A549 (cell line): Measurements from ENCODE around the gene TNPO3. TPM values are rescaled to one million over a fixed set of nuclear protein-coding genes. Genes with fewer than 3 reads are reported as not detected.

Experiments used
- ATAC-seq, 2 experiments: fragments of 200-7000 bp in 1 of 2; fragments of >200 bp in 1 of 2; cut with Nextera tagmentation in 1 of 2; cut with Tn5 transposase in 1 of 2; 3 replicates each; pipeline versions ENCODE4 v1.8.0 to v1.9.1; 2018 to 2020; ENCODE audit warnings: mild to moderate bottlenecking in 1 of 2, moderate library complexity in 1 of 2
- CTCF ChIA-PET: fragments of 300-600 bp; sonication (Branson Sonifier 250); formaldehyde crosslinking; extraction: SDS; loops from one replicate; lab custom pipeline; 2021; ENCODE audit warnings: antibody characterized with exemption, inconsistent platforms; lab: Yijun Ruan, JAX
- POLR2A ChIA-PET: fragments of 350-600 bp; formaldehyde crosslinking; extraction: SDS; loops from one replicate; lab custom pipeline; 2021; ENCODE audit warnings: antibody characterized with exemption, inconsistent platforms; lab: Yijun Ruan, JAX
- DNase-seq, 2 experiments: peaks; one replicate each; pipeline versions ENCODE4 v3.0.0 to v3.0.0-alpha.2; 2011 to 2016; ENCODE audit warnings: low read depth in 1 of 2, low spot score in 1 of 2
- FAIRE-seq: peaks from 2 replicates; lab custom pipeline; 2011; peaks lifted over from hg19 to GRCh38; lab: Jason Lieb, UNC
- H3K27ac ChIP-seq, 2 experiments: fragments of >200 bp; sonication (Bioruptor Twin); formaldehyde crosslinking; 3 replicates each; pipeline ENCODE4 v1.5.1; 2016 to 2017
- H3K4me1 ChIP-seq: fragments of >200 bp; sonication (Bioruptor Twin); formaldehyde crosslinking; 3 replicates; pipeline ENCODE4 v1.6.1; 2016
- H3K4me2 ChIP-seq: fragments of >200 bp; sonication (Bioruptor Twin); formaldehyde crosslinking; 3 replicates; pipeline ENCODE4 v1.6.1; 2016
- H3K4me3 ChIP-seq: fragments of >200 bp; sonication (Bioruptor Twin); formaldehyde crosslinking; 3 replicates; pipeline ENCODE4 v1.5.1; 2016
- H3K9me3 ChIP-seq: fragments of >200 bp; sonication (Bioruptor Twin); formaldehyde crosslinking; 3 replicates; pipeline ENCODE4 v1.6.1; 2016
- BHLHE40 ChIP-seq: IDR thresholded peaks from 2 replicates; pipeline ENCODE4 v1.6.1; 2012; ENCODE audit warnings: low read depth, low read length, inconsistent platforms
- CBX8 ChIP-seq: fragments of 200-600 bp; sonication (generic); IDR thresholded peaks from 2 replicates; pipeline ENCODE4 v1.6.1; 2016
- EHF ChIP-seq: fragments of 250-450 bp; sonication (Bioruptor Pico); IDR thresholded peaks from 2 replicates; pipeline ENCODE4 v1.5.0; 2020; ENCODE audit warnings: mild to moderate bottlenecking
- EHMT2 ChIP-seq: fragments of 200-600 bp; sonication (generic); IDR thresholded peaks from 2 replicates; pipeline ENCODE4 v1.6.1; 2016; ENCODE audit warnings: antibody characterized with exemption, low read depth, mild to moderate bottlenecking, moderate library complexity
- ELK1 ChIP-seq: fragments of 150-350 bp; IDR thresholded peaks from 2 replicates; pipeline ENCODE4 v1.6.1; 2014; ENCODE audit warnings: low read depth, mild to moderate bottlenecking, low read length
- EP300 ChIP-seq, 2 experiments: fragments of >200 bp; sonication (Bioruptor Twin); formaldehyde crosslinking; IDR thresholded peaks; 2 replicates in 1 of 2; 3 replicates in 1 of 2; pipeline ENCODE4 v1.6.1; 2016 to 2017
- ESRRA ChIP-seq: fragments of 150-350 bp; IDR thresholded peaks from 2 replicates; pipeline ENCODE4 v1.6.1; 2014; ENCODE audit warnings: mild to moderate bottlenecking, low read length, borderline replicate concordance
- GATA3 ChIP-seq: IDR thresholded peaks from 2 replicates; pipeline ENCODE4 v1.6.1; 2012; ENCODE audit warnings: borderline replicate concordance
- HDAC2 ChIP-seq: fragments of 200-600 bp; sonication (generic); IDR thresholded peaks from 2 replicates; pipeline ENCODE4 v1.6.1; 2016
- HEYL ChIP-seq: fragments of 250-450 bp; sonication (Bioruptor Pico); IDR thresholded peaks from 2 replicates; pipeline ENCODE4 v1.8.0; 2021; ENCODE audit warnings: mild to moderate bottlenecking, moderate library complexity
- HMGXB4 ChIP-seq: fragments of 250-450 bp; sonication (Bioruptor Pico); IDR thresholded peaks from 2 replicates; pipeline ENCODE4 v1.5.0; 2021; ENCODE audit warnings: mild to moderate bottlenecking, moderate library complexity, borderline replicate concordance
- JUNB ChIP-seq: fragments of >200 bp; sonication (Bioruptor Twin); formaldehyde crosslinking; IDR thresholded peaks from 2 replicates; pipeline ENCODE4 v1.6.1; 2016
- NFE2L2 ChIP-seq: fragments of 150-350 bp; conservative IDR thresholded peaks from 2 replicates; pipeline ENCODE4 v1.6.1; 2014; ENCODE audit warnings: low read length
- NR3C1 ChIP-seq: fragments of >200 bp; sonication (Bioruptor Twin); formaldehyde crosslinking; IDR thresholded peaks from 3 replicates; pipeline ENCODE4 v1.6.1; 2017
- PHF8 ChIP-seq: fragments of 200-600 bp; sonication (generic); IDR thresholded peaks from 2 replicates; pipeline ENCODE4 v1.6.1; 2016; ENCODE audit warnings: low read depth, mild to moderate bottlenecking, antibody characterized with exemption, moderate library complexity, borderline replicate concordance
- POLR2A ChIP-seq: IDR thresholded peaks from 2 replicates; pipeline ENCODE4 v1.6.1; 2012; ENCODE audit warnings: mild to moderate bottlenecking, low read length
- POLR2AphosphoS2 ChIP-seq: conservative IDR thresholded peaks from 2 replicates; pipeline ENCODE4 v1.6.1; 2012; ENCODE audit warnings: low read length, improper control_type of control experiment, inconsistent platforms
- RCOR1 ChIP-seq: fragments of 150-350 bp; IDR thresholded peaks from 2 replicates; pipeline ENCODE4 v1.6.1; 2014; ENCODE audit warnings: antibody characterized with exemption, low read length, low read depth
- TP53 ChIP-seq: fragments of 250-450 bp; sonication (Bioruptor Pico); IDR thresholded peaks from 2 replicates; pipeline ENCODE4 v1.5.0; 2021; ENCODE audit warnings: mild to moderate bottlenecking, moderate library complexity
- ZC3H11A ChIP-seq: fragments of 450-650 bp; IDR thresholded peaks from 2 replicates; pipeline ENCODE4 v1.6.1; 2014; ENCODE audit warnings: antibody characterized with exemption, mild to moderate bottlenecking
- ZFP36 ChIP-seq: fragments of 450-650 bp; IDR thresholded peaks from 2 replicates; pipeline ENCODE4 v1.6.1; 2014; ENCODE audit warnings: borderline replicate concordance; ENCODE audit not compliant: partially characterized antibody
- ZNF302 ChIP-seq: fragments of 250-450 bp; sonication (Bioruptor Pico); IDR thresholded peaks from 2 replicates; pipeline ENCODE4 v1.9.0; 2021; ENCODE audit warnings: inconsistent platforms, mild to moderate bottlenecking, moderate library complexity
- WGBS: methylation state at CpG from one replicate; pipeline ENCODE4 v1.1.6; 2017; ENCODE audit errors: missing lambda C conversion rate; 5-methylcytosine and 5-hydroxymethylcytosine counted together
- polyA plus RNA-seq, 4 experiments: library from polyadenylated mRNA; depleted of rRNA in 3 of 4; stranded (reverse); fragments of >200 nt; fragmentation: RNase III in 1 of 4; extraction: RNeasy Plus Mini Kit Qiagen cat#74134 plus additional on column Dnase treatment in 1 of 4; gene quantifications; 2 replicates in 3 of 4; 3 replicates in 1 of 4; pipeline ENCODE4 v1.2.3, GENCODE V29; 2011 to 2017
- TF ChIP-seq, protein P1 (sequence below): fragments of 450-650 bp; IDR thresholded peaks from 2 replicates; pipeline ENCODE4 v1.6.1; 2014; ENCODE audit warnings: antibody characterized with exemption
- TF ChIP-seq, protein P2 (sequence below): IDR thresholded peaks from 2 replicates; pipeline ENCODE4 v1.6.1; 2012; ENCODE audit warnings: low read depth, borderline replicate concordance

Gene TNPO3
- polyA plus RNA-seq, 2 of the 4 experiments (the other 2 are of a cell fraction), result 43.2 to 66.9 TPM

- TF ChIP-seq ZNF302 (CRISPR knock-in tag), result no peak
Observed at GRCh38 chr7:129083525-129083924, 28.6 kb upstream of the TNPO3 start (continued).

- Histone ChIP-seq H3K4me2 (no peak overlapping the region), H3K4me3 (no peak overlapping the region), H3K4me1 (no peaks in the 10 kb centered on the region), H3K27ac (no peak overlapping the region), H3K9me3 (no peaks in the 10 kb centered on the region)
- ATAC-seq, result no peak
- no peak for DNase-seq
- ChIA-PET CTCF (interaction anchor here (4.0 kb wide), 1 partner anchor 14 kb away, joined by 49 read pairs; no protein-coding TSS in a partner anchor), POLR2A (interaction anchor here (0.6 kb wide), 1 partner anchor 24 kb away, joined by 3 read pairs; the partner anchor contains the start of gene TNPO3)
- FAIRE-seq, result no peak
- 40% methylated on average over 2 of the region's 2 CpGs for WGBS
- TF ChIP-seq, protein P1, sequence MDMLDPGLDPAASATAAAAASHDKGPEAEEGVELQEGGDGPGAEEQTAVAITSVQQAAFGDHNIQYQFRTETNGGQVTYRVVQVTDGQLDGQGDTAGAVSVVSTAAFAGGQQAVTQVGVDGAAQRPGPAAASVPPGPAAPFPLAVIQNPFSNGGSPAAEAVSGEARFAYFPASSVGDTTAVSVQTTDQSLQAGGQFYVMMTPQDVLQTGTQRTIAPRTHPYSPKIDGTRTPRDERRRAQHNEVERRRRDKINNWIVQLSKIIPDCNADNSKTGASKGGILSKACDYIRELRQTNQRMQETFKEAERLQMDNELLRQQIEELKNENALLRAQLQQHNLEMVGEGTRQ, result no peak
- TF ChIP-seq BHLHE40 (no peak), HDAC2 (no peak), HEYL (CRISPR knock-in tag) (no peak), ZC3H11A (no peak), NFE2L2 (no peak), EHF (CRISPR knock-in tag) (no peak), JUNB (no peak)
Observed at GRCh38 chr7:129078455-129078854, 23.5 kb upstream of the TNPO3 start.

DNA sequence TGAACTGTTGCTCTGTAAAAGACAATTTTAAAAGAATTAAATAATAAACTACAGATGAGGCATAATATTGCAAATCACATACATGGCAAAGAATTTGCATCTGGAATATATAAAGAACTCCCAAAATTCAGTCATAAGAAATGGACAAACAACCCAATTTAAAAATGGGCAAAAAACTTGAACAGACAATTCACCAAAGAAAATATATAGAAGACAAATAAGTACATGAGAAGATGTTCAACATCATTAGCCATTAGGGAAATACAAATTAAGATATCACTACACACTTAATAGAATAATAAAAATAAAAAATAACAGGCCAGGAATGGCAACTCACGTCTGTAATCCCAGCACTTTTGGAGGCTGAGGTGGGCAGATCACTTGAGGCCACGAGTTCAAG is 22.0 kb upstream of the TNPO3 start:
- no peak for FAIRE-seq
- Histone ChIP-seq H3K9me3 (no peaks in the 10 kb centered on the region), H3K4me1 (no peaks in the 10 kb centered on the region), H3K4me3 (no peak overlapping the region), H3K27ac (no peak overlapping the region), H3K4me2 (no peak overlapping the region)
- WGBS, result 21% methylated on average over 2 of the region's 2 CpGs
- ChIA-PET POLR2A (no interaction called here), CTCF (interaction anchor here (1.0 to 1.3 kb wide), 2 partner anchors 8 to 14 kb away, joined by 3 to 4 read pairs; no protein-coding TSS in a partner anchor)
- TF ChIP-seq TP53 (CRISPR knock-in tag), result no peak
- TF ChIP-seq ESRRA, result no peak
- TF ChIP-seq PHF8, result no peak
- no peak for TF ChIP-seq ZFP36
- no peak for TF ChIP-seq CBX8
- TF ChIP-seq RCOR1, result no peak
- no peak for TF ChIP-seq HDAC2
- TF ChIP-seq, protein P2, sequence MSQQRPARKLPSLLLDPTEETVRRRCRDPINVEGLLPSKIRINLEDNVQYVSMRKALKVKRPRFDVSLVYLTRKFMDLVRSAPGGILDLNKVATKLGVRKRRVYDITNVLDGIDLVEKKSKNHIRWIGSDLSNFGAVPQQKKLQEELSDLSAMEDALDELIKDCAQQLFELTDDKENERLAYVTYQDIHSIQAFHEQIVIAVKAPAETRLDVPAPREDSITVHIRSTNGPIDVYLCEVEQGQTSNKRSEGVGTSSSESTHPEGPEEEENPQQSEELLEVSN, result no peak
- no peak for TF ChIP-seq GATA3
- no peak for TF ChIP-seq POLR2A
- TF ChIP-seq EHMT2, result no peak
- TF ChIP-seq NR3C1, result no peak
- no peak for TF ChIP-seq HMGXB4
- TF ChIP-seq ELK1, result no peak
- TF ChIP-seq POLR2AphosphoS2, result no peak
- TF ChIP-seq EP300 (IDR thresholded peaks at IDR 0.05), result no peak
- no peak for ATAC-seq
- DNase-seq, result no peak
